Gastrocnemius medialis (tissue), 4 donors: ENCODE results near the gene S100A7. TPM values are rescaled to one million over a fixed set of nuclear protein-coding genes. Genes with fewer than 3 reads are reported as not detected.

Source experiments
- ATAC-seq, 2 donors: fragments of 150-250 bp; one replicate each; pipeline ENCODE4 v1.9.1; 2016
- DNase-seq, 2 donors: peaks; one replicate each; pipeline ENCODE4 v3.0.0-alpha.2; 2019
- H3K27ac ChIP-seq, 4 donors: fragments of 200-600 bp; sonication (generic); 1 replicate in 1 of 4; 2 replicates in 3 of 4; pipeline ENCODE4 v1.5.1; 2016 to 2018; ENCODE audit warnings: mild to moderate bottlenecking in 2 of 4, moderate library complexity in 1 of 4
- H3K27me3 ChIP-seq, 3 donors: fragments of 200-600 bp; sonication (generic) in 2 of 3; 1 replicate in 1 of 3; 2 replicates in 2 of 3; pipeline versions ENCODE4 v1.5.1 to v1.6.0; 2016 to 2019; ENCODE audit warnings: mild to moderate bottlenecking in 1 of 3, moderate library complexity in 1 of 3
- H3K36me3 ChIP-seq, 2 donors: fragments of 200-600 bp; sonication (generic) in 1 of 2; one replicate each; pipeline ENCODE4 v1.5.1; 2017 to 2018
- H3K4me1 ChIP-seq, 2 donors: fragments of 200-600 bp; sonication (generic) in 1 of 2; one replicate each; pipeline ENCODE4 v1.5.1; 2016 to 2017; ENCODE audit warnings: mild to moderate bottlenecking in 2 of 2
- H3K4me3 ChIP-seq, 4 donors: fragments of 200-600 bp; sonication (generic) in 3 of 4; 1 replicate in 1 of 4; 2 replicates in 3 of 4; pipeline ENCODE4 v1.5.1; 2016 to 2019; ENCODE audit warnings: mild to moderate bottlenecking in 2 of 4
- H3K9me3 ChIP-seq, 3 donors: fragments of 200-600 bp; sonication (generic) in 2 of 3; 1 replicate in 1 of 3; 2 replicates in 2 of 3; pipeline ENCODE4 v1.5.1; 2016 to 2019
- CTCF ChIP-seq, 5 experiments: fragments of 450-650 bp in 3 of 5; fragments of 200-600 bp in 2 of 5; sonication (generic) in 2 of 5; IDR thresholded peaks in 4 of 5; conservative IDR thresholded peaks in 1 of 5; 1 replicate in 4 of 5; 2 replicates in 1 of 5; pipeline ENCODE4 v1.5.1; 2016 to 2019; ENCODE audit warnings: antibody characterized with exemption in 5 of 5, mild to moderate bottlenecking in 3 of 5, moderate library complexity in 3 of 5
- POLR2A ChIP-seq, 2 donors: fragments of 450-650 bp; IDR thresholded peaks; one replicate each; pipeline ENCODE4 v1.6.1; 2017; ENCODE audit warnings: antibody characterized with exemption in 2 of 2, mild to moderate bottlenecking in 2 of 2, moderate library complexity in 2 of 2
- in situ Hi-C, 4 donors: fragments of 200-750 bp; cut with MboI; loops; one replicate each; pipeline versions ENCODE4 v1.15.0 to v1.8.0; 2017; ENCODE audit warnings: low sequenced_read_pairs in 4 of 4
- intact Hi-C: fragments of 100-400 bp; cut with DNase I; formaldehyde crosslinking; loops from one replicate; pipeline ENCODE4 v1.15.1; 2023; ENCODE audit warnings: low total_unique reads
- total RNA-seq, 4 donors: library from RNA; depleted of rRNA; stranded (reverse); fragments of >200 nt; gene quantifications; one replicate each; pipeline versions ENCODE4 v1.1.0 to v1.2.3, GENCODE V29; 2016

The S100A7 gene
- total RNA-seq, 4 donors from 2014 or later, result not detected

- intact Hi-C loops (no loop called here), in situ Hi-C loops (no loop called here)
- H3K9me3 ChIP-seq, result no peaks in the 10 kb centered on the region
- no peak for TF ChIP-seq CTCF (IDR thresholded peaks at IDR 0.05 in 4 of 5, conservative IDR thresholded peaks at IDR 0.05 in 1 of 5)
- no peak for TF ChIP-seq POLR2A (IDR thresholded peaks at IDR 0.05)
- no peak overlapping the region for H3K4me3 ChIP-seq
- ATAC-seq (no peak), DNase-seq (no peak)
- no peak overlapping the region for H3K27ac ChIP-seq
- H3K36me3 ChIP-seq, result no peaks in the 10 kb centered on the region
- H3K4me1 ChIP-seq, result peaks cover 4 to 5% of the 10 kb centered on the region in 2 donors
- H3K27me3 ChIP-seq, result no peaks in the 10 kb centered on the region
Measured at GRCh38 chr1:153483776-153484175, 23.3 kb upstream of the S100A7 start.

GRCh38 chr1:153481124-153481523 is 20.7 kb upstream of the S100A7 start:
- Histone ChIP-seq H3K27me3 (no peaks in the 10 kb centered on the region), H3K27ac (no peak overlapping the region), H3K36me3 (no peaks in the 10 kb centered on the region), H3K4me1 (no peaks in the 10 kb centered on the region), H3K4me3 (no peak overlapping the region), H3K9me3 (no peaks in the 10 kb centered on the region)
- no peak for ATAC-seq
- in situ Hi-C loops (no loop called here), intact Hi-C loops (no loop called here)
- TF ChIP-seq POLR2A (IDR thresholded peaks at IDR 0.05), result no peak
- no peak for DNase-seq

GRCh38 chr1:153478692-153479618 is 18.5 kb upstream of the S100A7 start:
- Histone ChIP-seq H3K36me3 (no peaks in the 10 kb centered on the region), H3K27me3 (no peaks in the 10 kb centered on the region), H3K9me3 (no peaks in the 10 kb centered on the region), H3K4me1 (no peaks in the 10 kb centered on the region), H3K4me3 (no peak overlapping the region), H3K27ac (no peak overlapping the region)
- intact Hi-C loops, result no loop called here
- in situ Hi-C loops, result no loop called here
- no peak for TF ChIP-seq POLR2A (IDR thresholded peaks at IDR 0.05)
- no peak for TF ChIP-seq CTCF (IDR thresholded peaks at IDR 0.05 in 4 of 5, conservative IDR thresholded peaks at IDR 0.05 in 1 of 5)
- ATAC-seq (no peak), DNase-seq (no peak)

DNA sequence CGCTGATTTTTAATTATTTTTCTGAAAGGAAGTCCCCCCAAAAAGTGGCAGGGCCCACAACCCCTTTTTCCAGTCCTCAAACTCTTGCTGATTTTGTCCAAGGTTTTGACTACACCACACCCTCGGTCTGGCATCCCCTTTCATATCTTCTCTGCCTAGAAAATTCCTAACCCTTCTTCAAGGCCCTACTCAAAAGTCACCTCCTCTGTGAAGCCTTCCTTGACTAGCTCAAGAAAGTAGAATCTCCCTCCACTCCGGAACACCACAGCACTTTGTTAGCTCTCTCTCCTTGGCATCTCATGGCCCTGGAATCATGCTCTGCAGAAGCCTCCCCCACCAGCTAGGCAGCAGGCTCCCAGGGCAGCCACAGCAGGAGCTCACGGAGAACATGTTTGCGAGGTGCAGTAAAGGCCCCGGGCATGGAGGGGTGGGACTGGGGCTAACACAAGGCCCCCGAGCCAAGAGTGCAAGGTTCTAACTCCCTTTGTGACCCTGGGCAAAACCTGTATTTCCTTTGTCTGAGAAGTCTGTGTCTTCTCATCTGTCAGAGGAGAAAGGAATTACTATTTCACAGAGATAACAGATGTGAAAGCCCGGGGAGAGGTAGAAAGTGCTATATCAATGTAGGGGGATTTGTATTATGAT is 17.7 kb upstream of the S100A7 start:
- Histone ChIP-seq H3K9me3 (no peaks in the 10 kb centered on the region), H3K4me1 (no peaks in the 10 kb centered on the region), H3K27me3 (no peaks in the 10 kb centered on the region), H3K4me3 (no peak overlapping the region), H3K27ac (no peak overlapping the region), H3K36me3 (no peaks in the 10 kb centered on the region)
- intact Hi-C loops, result no loop called here
- no peak for DNase-seq
- TF ChIP-seq POLR2A (IDR thresholded peaks at IDR 0.05), result no peak
- TF ChIP-seq CTCF (IDR thresholded peaks at IDR 0.05 in 4 of 5, conservative IDR thresholded peaks at IDR 0.05 in 1 of 5), result no peak
- in situ Hi-C loops, result no loop called here
- no peak for ATAC-seq

DNA sequence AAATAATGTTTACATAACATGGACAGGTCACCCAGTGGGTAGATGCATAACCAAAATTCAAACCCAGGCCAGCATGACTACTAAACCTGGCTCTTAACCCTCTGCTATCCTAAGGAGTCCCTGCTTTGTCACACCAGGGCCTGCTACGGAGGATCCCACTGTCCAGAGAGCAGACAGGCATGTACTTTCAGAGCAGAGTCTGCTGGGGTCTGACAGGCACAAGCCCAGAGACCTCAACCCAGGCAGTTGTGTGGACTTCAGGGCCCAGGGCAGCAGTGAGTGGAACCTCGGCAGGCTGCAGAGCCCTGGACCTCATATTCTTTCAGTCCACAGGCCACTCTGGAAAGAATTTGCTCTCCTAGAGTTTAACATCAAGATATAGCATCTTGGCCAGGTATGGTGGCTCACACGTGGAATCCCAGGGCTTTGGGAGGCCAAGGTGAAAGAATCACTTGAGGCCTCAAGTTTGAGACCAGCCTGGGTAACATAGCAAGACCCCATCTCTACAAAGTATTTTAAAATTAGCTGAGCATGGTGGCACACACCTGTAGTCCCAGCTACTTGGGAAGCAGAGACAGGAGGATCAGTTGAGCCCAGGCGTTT is 16.1 kb upstream of the S100A7 start:
- Histone ChIP-seq H3K27ac (no peak overlapping the region), H3K36me3 (no peaks in the 10 kb centered on the region), H3K27me3 (no peaks in the 10 kb centered on the region), H3K9me3 (no peaks in the 10 kb centered on the region), H3K4me1 (no peaks in the 10 kb centered on the region), H3K4me3 (no peak overlapping the region)
- intact Hi-C loops, result no loop called here
- TF ChIP-seq CTCF (IDR thresholded peaks at IDR 0.05 in 4 of 5, conservative IDR thresholded peaks at IDR 0.05 in 1 of 5) (no peak), POLR2A (IDR thresholded peaks at IDR 0.05) (no peak)
- ATAC-seq, result no peak
- DNase-seq, result no peak
- in situ Hi-C loops, result no loop called here
